Natural killer cell (primary cell): ENCODE measurements around the gene TRIM56. TPM values are rescaled to one million over a fixed set of nuclear protein-coding genes. Genes with fewer than 3 reads are reported as not detected.
A peak's percentile ranks its signal among the peaks of the same experiment; 100 is the strongest.

Source experiments
- ATAC-seq, 3 donors: fragments of 150-1000 bp in 2 of 3; fragments of 200-7000 bp in 1 of 3; cut with Tn5 transposase; 1 replicate in 1 of 3; 2 replicates in 2 of 3; pipeline ENCODE4 v1.10.0; 2021; ENCODE audit warnings: mild to moderate bottlenecking in 2 of 3, moderate library complexity in 2 of 3
- DNase-seq, 2 donors: peaks; one replicate each; pipeline versions ENCODE4 v3.0.0 to v3.0.0-alpha.2; 2013 to 2021; ENCODE audit warnings: mixed read lengths in 1 of 2
- H3K27ac ChIP-seq: one replicate; pipeline ENCODE4 v1.5.1; 2013; ENCODE audit warnings: mild to moderate bottlenecking, low read length
- H3K27me3 ChIP-seq: one replicate; pipeline ENCODE4 v1.6.1; 2013; ENCODE audit warnings: low read length; ENCODE audit not compliant: control insufficient read depth, insufficient read depth
- H3K36me3 ChIP-seq: one replicate; pipeline ENCODE4 v1.6.1; 2013; ENCODE audit warnings: low read length; ENCODE audit not compliant: control insufficient read depth, insufficient read depth
- H3K4me1 ChIP-seq: one replicate; pipeline ENCODE4 v1.6.1; 2013; ENCODE audit warnings: low read length; ENCODE audit not compliant: control insufficient read depth, insufficient read depth
- H3K4me3 ChIP-seq: one replicate; pipeline ENCODE4 v1.5.1; 2013; ENCODE audit warnings: low read length
- H3K9me3 ChIP-seq: one replicate; pipeline ENCODE4 v1.6.1; 2013; ENCODE audit warnings: low read length; ENCODE audit not compliant: control insufficient read depth, insufficient read depth
- H3K27ac Mint-ChIP-seq, 2 donors: one replicate each; pipeline ENCODE4 v1.8.0; 2022; ENCODE audit warnings: mild to moderate bottlenecking in 2 of 2, mixed read lengths in 2 of 2, moderate library complexity in 1 of 2
- H3K27me3 Mint-ChIP-seq, 2 donors: one replicate each; pipeline ENCODE4 v1.8.0; 2022; ENCODE audit warnings: low read depth in 2 of 2, mixed read lengths in 2 of 2
- H3K36me3 Mint-ChIP-seq: one replicate; pipeline ENCODE4 v1.8.0; 2022; ENCODE audit warnings: mixed read lengths
- H3K4me1 Mint-ChIP-seq, 2 donors: one replicate each; pipeline ENCODE4 v1.8.0; 2022; ENCODE audit warnings: mixed read lengths in 2 of 2
- H3K4me3 Mint-ChIP-seq: one replicate; pipeline ENCODE4 v1.8.0; 2022; ENCODE audit warnings: mild to moderate bottlenecking, moderate library complexity, mixed read lengths
- H3K9me3 Mint-ChIP-seq, 2 donors: one replicate each; pipeline ENCODE4 v1.8.0; 2022; ENCODE audit warnings: mixed read lengths in 2 of 2
- WGBS: methylation state at CpG from one replicate; pipeline ENCODE4 v1.1.7; 2013; ENCODE audit warnings: missing lambda C conversion rate; ENCODE audit not compliant: insufficient coverage; 5-methylcytosine and 5-hydroxymethylcytosine counted together
- intact Hi-C: fragments of 100-400 bp; cut with micrococcal nuclease; formaldehyde crosslinking; loops from one replicate; pipeline ENCODE4 v1.14.2; 2022
- total RNA-seq, 4 donors: library from RNA; stranded (reverse); fragments of 120-200 nt in 1 of 4; gene quantifications; one replicate each; pipeline versions ENCODE4 v1.2.3 to v1.2.4, GENCODE V29; 2013 to 2022
- TF ChIP-seq, protein P1 (sequence below): fragments of 200-600 bp; IDR thresholded peaks from one replicate; pipeline ENCODE4 v1.8.0; 2022; ENCODE audit warnings: antibody characterized with exemption

Gene TRIM56
- total RNA-seq, 3 donors from 2014 or later (not counting 1 experiment from before 2014, with no cell fraction given) = 53.6 to 75.8 (median 63.9) TPM

GRCh38 chr7:101084865-101085161 is 468 bp upstream of the TRIM56 start:
- H3K27ac ChIP-seq = peak overlapping the region; percentile 92
- Mint-ChIP-seq H3K4me1 (peaks cover 21 to 41% of the 10 kb centered on the region in 2 donors), H3K9me3 (no peaks in the 10 kb centered on the region), H3K36me3 (no peaks in the 10 kb centered on the region), H3K27ac (peak overlapping the region; percentile 90 to 99), H3K4me3 (peak overlapping the region; percentile 89), H3K27me3 (no peaks in the 10 kb centered on the region)
- TF ChIP-seq, protein P1, sequence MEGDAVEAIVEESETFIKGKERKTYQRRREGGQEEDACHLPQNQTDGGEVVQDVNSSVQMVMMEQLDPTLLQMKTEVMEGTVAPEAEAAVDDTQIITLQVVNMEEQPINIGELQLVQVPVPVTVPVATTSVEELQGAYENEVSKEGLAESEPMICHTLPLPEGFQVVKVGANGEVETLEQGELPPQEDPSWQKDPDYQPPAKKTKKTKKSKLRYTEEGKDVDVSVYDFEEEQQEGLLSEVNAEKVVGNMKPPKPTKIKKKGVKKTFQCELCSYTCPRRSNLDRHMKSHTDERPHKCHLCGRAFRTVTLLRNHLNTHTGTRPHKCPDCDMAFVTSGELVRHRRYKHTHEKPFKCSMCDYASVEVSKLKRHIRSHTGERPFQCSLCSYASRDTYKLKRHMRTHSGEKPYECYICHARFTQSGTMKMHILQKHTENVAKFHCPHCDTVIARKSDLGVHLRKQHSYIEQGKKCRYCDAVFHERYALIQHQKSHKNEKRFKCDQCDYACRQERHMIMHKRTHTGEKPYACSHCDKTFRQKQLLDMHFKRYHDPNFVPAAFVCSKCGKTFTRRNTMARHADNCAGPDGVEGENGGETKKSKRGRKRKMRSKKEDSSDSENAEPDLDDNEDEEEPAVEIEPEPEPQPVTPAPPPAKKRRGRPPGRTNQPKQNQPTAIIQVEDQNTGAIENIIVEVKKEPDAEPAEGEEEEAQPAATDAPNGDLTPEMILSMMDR = no peak
- 63% methylated on average over 5 of the region's 5 CpGs for WGBS
- peak overlapping the region; percentile 93 for H3K4me3 ChIP-seq
- intact Hi-C loops = no loop called here
- no peaks in the 10 kb centered on the region for H3K9me3 ChIP-seq
- H3K4me1 ChIP-seq = peaks cover 43% of the 10 kb centered on the region
- peaks cover 23% of the 10 kb centered on the region for H3K36me3 ChIP-seq
- H3K27me3 ChIP-seq = no peaks in the 10 kb centered on the region
- DNase-seq (no peak), ATAC-seq (no peak)

DNA sequence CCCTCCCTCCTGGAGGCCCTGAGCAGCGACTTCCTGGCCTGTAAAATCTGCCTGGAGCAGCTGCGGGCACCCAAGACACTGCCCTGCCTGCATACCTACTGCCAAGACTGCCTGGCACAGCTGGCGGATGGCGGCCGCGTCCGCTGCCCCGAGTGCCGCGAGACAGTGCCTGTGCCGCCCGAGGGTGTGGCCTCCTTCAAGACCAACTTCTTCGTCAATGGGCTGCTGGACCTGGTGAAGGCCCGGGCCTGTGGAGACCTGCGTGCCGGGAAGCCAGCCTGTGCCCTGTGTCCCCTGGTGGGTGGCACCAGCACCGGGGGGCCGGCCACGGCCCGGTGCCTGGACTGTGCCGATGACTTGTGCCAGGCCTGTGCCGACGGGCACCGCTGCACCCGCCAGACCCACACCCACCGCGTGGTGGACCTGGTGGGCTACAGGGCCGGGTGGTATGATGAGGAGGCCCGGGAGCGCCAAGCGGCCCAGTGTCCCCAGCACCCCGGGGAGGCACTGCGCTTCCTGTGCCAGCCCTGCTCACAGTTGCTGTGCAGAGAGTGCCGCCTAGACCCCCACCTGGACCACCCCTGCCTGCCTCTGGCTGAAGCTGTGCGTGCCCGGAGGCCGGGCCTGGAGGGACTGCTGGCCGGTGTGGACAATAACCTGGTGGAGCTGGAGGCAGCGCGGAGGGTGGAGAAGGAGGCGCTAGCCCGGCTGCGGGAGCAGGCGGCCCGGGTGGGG is 2.2 kb downstream of the TRIM56 start:
- TF ChIP-seq, protein P1 = no peak
- Mint-ChIP-seq H3K9me3 (no peaks in the 10 kb centered on the region), H3K36me3 (no peaks in the 10 kb centered on the region), H3K27ac (peak overlapping the region; percentile 90 to 99), H3K4me1 (peaks cover 37 to 57% of the 10 kb centered on the region in 2 donors), H3K27me3 (no peaks in the 10 kb centered on the region), H3K4me3 (peak overlapping the region; percentile 37)
- intact Hi-C loops = no loop called here
- no peaks in the 10 kb centered on the region for H3K27me3 ChIP-seq
- peaks cover 29% of the 10 kb centered on the region for H3K36me3 ChIP-seq
- H3K4me3 ChIP-seq = no peak overlapping the region
- ATAC-seq (no peak), DNase-seq (no peak)
- WGBS = 97% methylated on average over 45 of the region's 45 CpGs
- peaks cover 57% of the 10 kb centered on the region for H3K4me1 ChIP-seq
- no peaks in the 10 kb centered on the region for H3K9me3 ChIP-seq
- H3K27ac ChIP-seq = no peak overlapping the region

DNA sequence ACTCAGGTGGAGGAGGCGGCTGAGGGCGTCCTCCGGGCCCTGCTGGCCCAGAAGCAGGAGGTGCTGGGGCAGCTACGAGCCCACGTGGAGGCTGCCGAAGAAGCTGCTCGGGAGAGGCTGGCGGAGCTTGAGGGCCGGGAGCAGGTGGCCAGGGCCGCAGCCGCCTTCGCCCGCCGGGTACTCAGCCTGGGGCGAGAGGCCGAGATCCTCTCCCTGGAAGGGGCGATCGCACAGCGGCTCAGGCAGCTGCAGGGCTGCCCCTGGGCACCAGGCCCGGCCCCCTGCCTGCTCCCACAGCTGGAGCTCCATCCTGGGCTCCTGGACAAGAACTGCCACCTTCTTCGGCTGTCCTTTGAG is 2.8 kb downstream of the TRIM56 start:
- 95% methylated on average over 21 of the region's 21 CpGs for WGBS
- ATAC-seq = no peak
- H3K4me1 Mint-ChIP-seq = peaks cover 37 to 57% of the 10 kb centered on the region in 2 donors
- H3K27ac Mint-ChIP-seq = peak overlapping the region in 1 of 2 donors; percentile 99
- H3K4me3 ChIP-seq = no peak overlapping the region
- intact Hi-C loops = no loop called here
- DNase-seq = no peak
- H3K4me3 Mint-ChIP-seq = no peak overlapping the region
- H3K27me3 Mint-ChIP-seq = no peaks in the 10 kb centered on the region
- TF ChIP-seq, protein P1 = no peak
- H3K27ac ChIP-seq = no peak overlapping the region
- no peaks in the 10 kb centered on the region for H3K9me3 ChIP-seq
- H3K9me3 Mint-ChIP-seq = no peaks in the 10 kb centered on the region
- H3K36me3 Mint-ChIP-seq = no peaks in the 10 kb centered on the region
- peaks cover 57% of the 10 kb centered on the region for H3K4me1 ChIP-seq
- no peaks in the 10 kb centered on the region for H3K27me3 ChIP-seq
- H3K36me3 ChIP-seq = peaks cover 29% of the 10 kb centered on the region
